GM23338 (cell line): Measurements from ENCODE around the gene RAD51C. TPM values are rescaled to one million over a fixed set of nuclear protein-coding genes. Genes with fewer than 3 reads are reported as not detected.

Source experiments
- ATAC-seq: fragments of 200-7000 bp; cut with Tn5 transposase; 3 replicates; pipeline ENCODE4 v1.9.1; 2020
- DNase-seq: peaks from one replicate; pipeline ENCODE4 v3.0.0-alpha.2; 2015; ENCODE audit warnings: low spot score
- H2AFZ ChIP-seq: fragments of 200-600 bp; sonication (generic); 2 replicates; pipeline ENCODE4 v1.8.0; 2016; ENCODE audit warnings: antibody characterized with exemption, mild to moderate bottlenecking, moderate library complexity
- H3F3A ChIP-seq: fragments of 200-600 bp; sonication (generic); replicated peaks from 2 replicates; pipeline ENCODE4 v1.8.0; 2017; ENCODE audit warnings: antibody characterized with exemption, mixed run types, low read depth
- H3K27ac ChIP-seq: fragments of 200-600 bp; sonication (generic); 2 replicates; pipeline ENCODE4 v1.6.1; 2016; ENCODE audit warnings: low read depth
- H3K27me3 ChIP-seq: fragments of 200-600 bp; sonication (generic); 2 replicates; pipeline ENCODE4 v1.8.0; 2016; ENCODE audit warnings: mild to moderate bottlenecking, mixed run types, moderate library complexity; ENCODE audit not compliant: insufficient read depth
- H3K36me3 ChIP-seq: fragments of 200-600 bp; sonication (generic); 2 replicates; pipeline ENCODE4 v1.8.0; 2016; ENCODE audit warnings: mild to moderate bottlenecking; ENCODE audit not compliant: insufficient read depth
- H3K4me1 ChIP-seq: fragments of 200-600 bp; sonication (generic); 2 replicates; pipeline ENCODE4 v1.8.0; 2016; ENCODE audit warnings: mild to moderate bottlenecking, moderate library complexity; ENCODE audit not compliant: insufficient read depth
- H3K4me2 ChIP-seq: fragments of 200-600 bp; sonication (generic); 2 replicates; pipeline ENCODE4 v1.7.1; 2017; ENCODE audit warnings: mixed run types
- H3K4me3 ChIP-seq: fragments of 200-600 bp; sonication (generic); 2 replicates; pipeline ENCODE4 v1.6.1; 2016; ENCODE audit warnings: mixed run types
- H3K79me2 ChIP-seq: fragments of 200-600 bp; sonication (generic); replicated peaks from 2 replicates; pipeline ENCODE4 v1.8.0; 2017; ENCODE audit warnings: mild to moderate bottlenecking; ENCODE audit not compliant: insufficient read depth
- H3K9me2 ChIP-seq: fragments of 200-600 bp; sonication (generic); 2 replicates; pipeline ENCODE4 v1.8.0; 2017; ENCODE audit not compliant: insufficient read depth
- H4K20me1 ChIP-seq: fragments of 200-600 bp; sonication (generic); replicated peaks from 2 replicates; pipeline ENCODE4 v1.8.0; 2017; ENCODE audit warnings: mild to moderate bottlenecking; ENCODE audit not compliant: insufficient read depth
- H3K27ac Mint-ChIP-seq: 2 replicates; pipeline ENCODE4 v1.8.0; 2020; ENCODE audit warnings: inconsistent platforms, mild to moderate bottlenecking, moderate library complexity, mixed read lengths
- H3K27me3 Mint-ChIP-seq: 3 replicates; pipeline ENCODE4 v1.8.0; 2022; ENCODE audit warnings: low read depth, mild to moderate bottlenecking, moderate library complexity, mixed read lengths, inconsistent platforms; ENCODE audit not compliant: insufficient read depth, poor library complexity
- H3K36me3 Mint-ChIP-seq: 3 replicates; pipeline ENCODE4 v1.8.0; 2021; ENCODE audit warnings: low read depth, mild to moderate bottlenecking, inconsistent platforms, moderate library complexity, mixed read lengths
- H3K4me1 Mint-ChIP-seq: 3 replicates; pipeline ENCODE4 v1.8.0; 2020; ENCODE audit warnings: mild to moderate bottlenecking, inconsistent platforms, mixed read lengths
- H3K4me3 Mint-ChIP-seq: 3 replicates; pipeline ENCODE4 v1.8.0; 2021; ENCODE audit warnings: moderate library complexity, mild to moderate bottlenecking, inconsistent platforms, mixed read lengths
- H3K9me3 Mint-ChIP-seq: 3 replicates; pipeline ENCODE4 v1.8.0; 2020; ENCODE audit warnings: moderate library complexity, mild to moderate bottlenecking, inconsistent platforms, mixed read lengths
- CREB1 ChIP-seq: fragments of 250-450 bp; sonication (Bioruptor Pico); IDR thresholded peaks from 2 replicates; pipeline ENCODE4 v1.5.0; 2020; ENCODE audit warnings: low read depth, mild to moderate bottlenecking, moderate library complexity
- CTCF ChIP-seq, 2 experiments: fragments of 200-600 bp in 1 of 2; sonication (generic) in 1 of 2; conservative IDR thresholded peaks; 2 replicates each; pipeline versions ENCODE4 v1.5.1 to v1.6.1; 2016 to 2017; ENCODE audit warnings: antibody characterized with exemption in 2 of 2, low read depth in 2 of 2, mild to moderate bottlenecking in 2 of 2, moderate library complexity in 1 of 2
- EZH2 ChIP-seq: fragments of 200-600 bp; sonication (generic); IDR thresholded peaks from one replicate; pipeline ENCODE4 v1.8.0; 2017; ENCODE audit warnings: antibody characterized with exemption, mild to moderate bottlenecking, low read depth; ENCODE audit not compliant: unreplicated experiment
- EZH2phosphoT487 ChIP-seq: fragments of 200-600 bp; sonication (generic); IDR thresholded peaks from one replicate; pipeline ENCODE4 v1.8.1; 2018; ENCODE audit warnings: antibody characterized with exemption; ENCODE audit not compliant: unreplicated experiment
- JUNB ChIP-seq: IDR thresholded peaks from one replicate; pipeline ENCODE4 v1.6.1; 2016; ENCODE audit warnings: antibody characterized with exemption; ENCODE audit not compliant: unreplicated experiment
- NANOG ChIP-seq: IDR thresholded peaks from 2 replicates; pipeline ENCODE4 v1.6.1; 2016; ENCODE audit warnings: antibody characterized with exemption, borderline replicate concordance
- REST ChIP-seq: IDR thresholded peaks from one replicate; pipeline ENCODE4 v1.6.1; 2018; ENCODE audit warnings: antibody characterized with exemption; ENCODE audit not compliant: unreplicated experiment
- STAT1 ChIP-seq: IDR thresholded peaks from one replicate; pipeline ENCODE4 v1.6.1; 2016; ENCODE audit warnings: antibody characterized with exemption; ENCODE audit not compliant: unreplicated experiment
- ZNF114 ChIP-seq: fragments of 250-450 bp; sonication (Bioruptor Pico); IDR thresholded peaks from 2 replicates; pipeline ENCODE4 v1.5.0; 2020; ENCODE audit warnings: mild to moderate bottlenecking, moderate library complexity
- ZNF331 ChIP-seq: fragments of 250-450 bp; sonication (Bioruptor Pico); IDR thresholded peaks from 2 replicates; pipeline ENCODE4 v1.5.0; 2020; ENCODE audit warnings: low read depth, mild to moderate bottlenecking, moderate library complexity
- ZNF462 ChIP-seq: fragments of 250-450 bp; sonication (Bioruptor Pico); IDR thresholded peaks from 2 replicates; pipeline ENCODE4 v1.5.0; 2020; ENCODE audit warnings: mild to moderate bottlenecking, moderate library complexity
- polyA plus RNA-seq: library from polyadenylated mRNA; unstranded; fragments of >200 nt; fragmentation: Nextera tagmentation; extraction: Ambion mirVana; gene quantifications from 2 replicates; pipeline ENCODE4 v1.2.1, GENCODE V29; 2016
- total RNA-seq: library from RNA; depleted of rRNA; stranded (reverse); fragments of >200 nt; shearing (Covaris generic); gene quantifications from 2 replicates; pipeline ENCODE4 v1.2.3, GENCODE V29; 2014

RAD51C gene
- total and polyA plus RNA-seq, 2 experiments from 2014 or later = 9.3 to 33.6 TPM

- TF ChIP-seq EZH2phosphoT487 = no peak
- no peak for TF ChIP-seq JUNB
- TF ChIP-seq STAT1 = no peak
- no peak for TF ChIP-seq EZH2
- TF ChIP-seq REST = no peak
- TF ChIP-seq ZNF331 (CRISPR knock-in tag) = no peak
These were observed 49.3 kb upstream of the RAD51C start (continued) for GRCh38 chr17:58643147-58643546.

GRCh38 chr17:58648236-58648635 is 44.2 kb upstream of the RAD51C start:
- H3K9me2 ChIP-seq = no peaks in the 10 kb centered on the region
- no peak overlapping the region for H3K4me2 ChIP-seq
- H3K27me3 ChIP-seq = no peaks in the 10 kb centered on the region
- Mint-ChIP-seq H3K27me3 (peaks cover 1% of the 10 kb centered on the region), H3K4me1 (peaks cover under 1% of the 10 kb centered on the region; the same call in 1 of the 3 replicates), H3K4me3 (no peak overlapping the region), H3K27ac (no peak overlapping the region), H3K9me3 (no peaks in the 10 kb centered on the region), H3K36me3 (no peaks in the 10 kb centered on the region)
- no peaks in the 10 kb centered on the region for H4K20me1 ChIP-seq
- H3K36me3 ChIP-seq = no peaks in the 10 kb centered on the region
- DNase-seq = no peak
- H3K4me3 ChIP-seq = no peak overlapping the region
- H2AFZ ChIP-seq = no peak overlapping the region; the same call in 1 of the 2 replicates
- H3K79me2 ChIP-seq = no peaks in the 10 kb centered on the region
- peaks cover 2% of the 10 kb centered on the region; the same call in 1 of the 2 replicates for H3K4me1 ChIP-seq
- no peaks in the 10 kb centered on the region for H3F3A ChIP-seq
- ATAC-seq = no peak
- H3K27ac ChIP-seq = no peak overlapping the region
- no peak for TF ChIP-seq EZH2phosphoT487
- no peak for TF ChIP-seq ZNF462
- TF ChIP-seq CREB1 = no peak
- TF ChIP-seq JUNB = no peak
- no peak for TF ChIP-seq EZH2
- TF ChIP-seq STAT1 = no peak
- no peak for TF ChIP-seq ZNF331 (CRISPR knock-in tag)
- no peak for TF ChIP-seq ZNF114 (CRISPR knock-in tag)
- TF ChIP-seq NANOG = no peak
- no peak for TF ChIP-seq CTCF (conservative IDR thresholded peaks at IDR 0.05; ENCODE audit: low read depth in 2 of 2)
